Neuronal stem cell (in vitro differentiated cells): ENCODE measurements around the gene AFTPH.

ENCODE experiments used
- DNase-seq: peaks from one replicate; pipeline ENCODE4 v3.0.0-alpha.2; 2013; ENCODE audit warnings: low spot score
- H2AFZ ChIP-seq: one replicate; pipeline ENCODE4 v1.6.1; 2013; ENCODE audit warnings: mild to moderate bottlenecking, low read length, inconsistent platforms
- H2AK5ac ChIP-seq: 2 replicates; pipeline ENCODE4 v1.6.1; 2013; ENCODE audit warnings: low read depth, mild to moderate bottlenecking, inconsistent platforms, low read length, moderate library complexity, mixed read lengths
- H2BK120ac ChIP-seq: 2 replicates; pipeline ENCODE4 v1.6.1; 2013; ENCODE audit warnings: low read depth, mild to moderate bottlenecking, inconsistent platforms, low read length, moderate library complexity, mixed read lengths
- H2BK12ac ChIP-seq: one replicate; pipeline ENCODE4 v1.6.1; 2013; ENCODE audit warnings: low read length, inconsistent platforms
- H2BK15ac ChIP-seq: 2 replicates; pipeline ENCODE4 v1.6.1; 2013; ENCODE audit warnings: mild to moderate bottlenecking, low read length, inconsistent platforms, mixed read lengths
- H2BK5ac ChIP-seq: one replicate; pipeline ENCODE4 v1.6.1; 2013; ENCODE audit warnings: inconsistent platforms, mild to moderate bottlenecking, low read length, moderate library complexity
- H3K14ac ChIP-seq: one replicate; pipeline ENCODE4 v1.6.1; 2013; ENCODE audit warnings: low read length, inconsistent platforms
- H3K18ac ChIP-seq: 2 replicates; pipeline ENCODE4 v1.6.1; 2013; ENCODE audit warnings: low read length, inconsistent platforms
- H3K23ac ChIP-seq: 2 replicates; pipeline ENCODE4 v1.6.1; 2013; ENCODE audit warnings: low read depth, mild to moderate bottlenecking, mixed read lengths, low read length, inconsistent platforms; ENCODE audit not compliant: poor library complexity
- H3K27ac ChIP-seq: replicated peaks from 3 replicates; pipeline ENCODE4 v1.5.1; 2013; ENCODE audit warnings: low read length, inconsistent platforms
- H3K27me3 ChIP-seq, 3 experiments: 2 replicates each; pipeline ENCODE4 v1.6.1; 2013; ENCODE audit warnings: low read length in 3 of 3, mild to moderate bottlenecking in 2 of 3, inconsistent platforms in 1 of 3, low read depth in 1 of 3, mixed read lengths in 1 of 3, moderate library complexity in 1 of 3; ENCODE audit not compliant: control insufficient read depth in 3 of 3, insufficient read depth in 3 of 3
- H3K36me3 ChIP-seq, 2 donors: replicated peaks in 1 of 2; 2 replicates each; pipeline ENCODE4 v1.6.1; 2013; ENCODE audit warnings: low read length in 2 of 2; ENCODE audit not compliant: control insufficient read depth in 2 of 2, insufficient read depth in 2 of 2
- H3K4ac ChIP-seq: 2 replicates; pipeline ENCODE4 v1.6.1; 2013; ENCODE audit warnings: inconsistent platforms, mild to moderate bottlenecking, low read length, moderate library complexity
- H3K4me1 ChIP-seq, 2 donors: 1 replicate in 1 of 2; 2 replicates in 1 of 2; pipeline ENCODE4 v1.6.1; 2013; ENCODE audit warnings: low read length in 2 of 2, low read depth in 1 of 2; ENCODE audit not compliant: control insufficient read depth in 2 of 2, insufficient read depth in 1 of 2
- H3K4me2 ChIP-seq: one replicate; pipeline ENCODE4 v1.6.1; 2013; ENCODE audit warnings: mild to moderate bottlenecking, low read length, inconsistent platforms; ENCODE audit not compliant: insufficient read depth, poor library complexity, severe bottlenecking
- H3K4me3 ChIP-seq, 2 donors: 2 replicates each; pipeline ENCODE4 v1.5.1; 2013; ENCODE audit warnings: low read length in 2 of 2, mild to moderate bottlenecking in 2 of 2, inconsistent platforms in 1 of 2, moderate library complexity in 1 of 2
- H3K79me1 ChIP-seq: one replicate; pipeline ENCODE4 v1.6.1; 2013; ENCODE audit warnings: low read depth, mild to moderate bottlenecking, inconsistent platforms, low read length, moderate library complexity
- H3K9ac ChIP-seq: one replicate; pipeline ENCODE4 v1.6.1; 2013; ENCODE audit warnings: mild to moderate bottlenecking, low read depth, low read length, inconsistent platforms; ENCODE audit not compliant: poor library complexity
- H3K9me3 ChIP-seq, 2 donors: replicated peaks in 1 of 2; 2 replicates each; pipeline versions ENCODE3 to v1.6.1; 2013; ENCODE audit warnings: low read length in 2 of 2, mild to moderate bottlenecking in 2 of 2, inconsistent platforms in 1 of 2, low read depth in 1 of 2, mixed read lengths in 1 of 2, moderate library complexity in 1 of 2; ENCODE audit not compliant: control insufficient read depth in 2 of 2, insufficient read depth in 1 of 2
- H4K8ac ChIP-seq: one replicate; pipeline ENCODE4 v1.6.1; 2013; ENCODE audit warnings: low read depth, mild to moderate bottlenecking, inconsistent platforms, low read length, moderate library complexity
- H4K91ac ChIP-seq: one replicate; pipeline ENCODE4 v1.6.1; 2013; ENCODE audit warnings: low read length, low read depth, mild to moderate bottlenecking, inconsistent platforms; ENCODE audit not compliant: poor library complexity
- WGBS, 2 donors: extraction: QIAGEN DNeasy Blood & Tissue Kit; methylation state at CpG; one replicate each; pipeline ENCODE4 v1.1.7; 2013; ENCODE audit warnings: missing lambda C conversion rate in 2 of 2, mixed read lengths in 1 of 2; ENCODE audit not compliant: insufficient read length in 2 of 2, insufficient replicate concordance in 1 of 2; ENCODE audit errors: extremely low coverage in 2 of 2; 5-methylcytosine and 5-hydroxymethylcytosine counted together

Gene AFTPH

DNA sequence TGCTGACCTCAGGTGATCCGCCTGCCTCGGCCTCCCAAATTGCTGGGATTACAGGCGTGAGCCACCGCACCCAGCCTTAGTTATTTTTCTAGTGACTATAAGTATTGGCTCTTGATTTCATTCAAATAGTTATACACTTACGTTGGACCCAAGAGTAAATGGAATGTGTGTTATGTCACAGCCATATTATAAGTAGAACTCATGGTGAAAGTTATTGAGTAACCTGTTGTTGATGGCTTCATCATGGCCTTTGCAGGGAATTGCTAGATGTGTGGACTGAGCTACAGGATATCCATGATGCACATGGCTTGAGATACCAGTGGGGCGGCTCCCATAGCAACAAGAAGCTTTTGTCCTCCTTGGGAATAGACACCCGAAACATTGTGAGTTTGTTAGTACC is 44.7 kb downstream of the AFTPH start:
- H2BK120ac ChIP-seq: no peak overlapping the region
- DNase-seq: no peak
- no peak overlapping the region for H3K4me2 ChIP-seq
- H3K9me3 ChIP-seq: peaks cover 0 to 2% of the 10 kb centered on the region in 2 donors
- no peak overlapping the region for H2BK12ac ChIP-seq
- no peak overlapping the region for H3K4ac ChIP-seq
- H3K4me3 ChIP-seq: no peak overlapping the region
- no peak overlapping the region for H3K23ac ChIP-seq
- no peak overlapping the region for H4K91ac ChIP-seq
- no CpG with 5 or more reads among the region's 7 CpGs for WGBS, 2 donors
- no peaks in the 10 kb centered on the region for H3K4me1 ChIP-seq
- H2AK5ac ChIP-seq: no peak overlapping the region
- no peak overlapping the region for H3K9ac ChIP-seq
- H3K14ac ChIP-seq: no peak overlapping the region
- no peak overlapping the region for H2AFZ ChIP-seq
- no peak overlapping the region for H2BK5ac ChIP-seq
- peaks cover 1 to 41% of the 10 kb centered on the region in 2 donors for H3K36me3 ChIP-seq
- no peaks in the 10 kb centered on the region for H3K79me1 ChIP-seq
- H3K18ac ChIP-seq: no peak overlapping the region
- no peak overlapping the region for H3K27ac ChIP-seq
- H2BK15ac ChIP-seq: no peak overlapping the region
- H3K27me3 ChIP-seq: no peaks in the 10 kb centered on the region
- no peak overlapping the region for H4K8ac ChIP-seq

DNA sequence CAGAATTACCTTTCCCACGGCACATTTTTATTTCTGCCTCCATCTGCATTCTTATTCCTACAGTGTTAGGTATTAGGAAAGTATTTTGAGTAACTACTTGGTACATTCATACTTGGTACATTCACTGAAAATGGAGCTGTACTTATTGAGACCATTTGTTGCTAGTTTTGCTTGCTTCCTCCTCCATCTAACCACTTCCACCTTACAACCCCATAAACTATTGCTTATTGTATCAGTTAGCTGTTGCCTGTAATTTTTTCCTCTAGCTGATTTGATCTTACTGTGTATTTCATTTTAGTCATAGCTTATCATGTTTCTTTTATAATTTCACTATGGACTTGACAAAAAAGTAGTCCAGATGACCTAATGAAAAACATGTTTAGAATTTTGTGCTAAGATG is 50.7 kb downstream of the AFTPH start:
- no peak overlapping the region for H3K23ac ChIP-seq
- no peaks in the 10 kb centered on the region for H3K79me1 ChIP-seq
- H4K8ac ChIP-seq: no peak overlapping the region
- DNase-seq: no peak
- H3K27ac ChIP-seq: no peak overlapping the region
- H2AK5ac ChIP-seq: no peak overlapping the region
- no CpG with 5 or more reads among the region's 1 CpG for WGBS, 2 donors
- no peak overlapping the region for H2BK15ac ChIP-seq
- H3K4me3 ChIP-seq: no peak overlapping the region
- H3K18ac ChIP-seq: no peak overlapping the region
- H3K36me3 ChIP-seq: peaks cover 2 to 68% of the 10 kb centered on the region in 2 donors
- no peak overlapping the region for H3K4ac ChIP-seq
- H3K27me3 ChIP-seq: no peaks in the 10 kb centered on the region
- no peaks in the 10 kb centered on the region for H3K4me1 ChIP-seq
- no peak overlapping the region for H2BK12ac ChIP-seq
- no peak overlapping the region for H3K4me2 ChIP-seq
- no peak overlapping the region for H2BK120ac ChIP-seq
- no peak overlapping the region for H3K9ac ChIP-seq
- H4K91ac ChIP-seq: no peak overlapping the region
- no peak overlapping the region for H3K14ac ChIP-seq
- no peaks in the 10 kb centered on the region for H3K9me3 ChIP-seq
- no peak overlapping the region for H2BK5ac ChIP-seq
- H2AFZ ChIP-seq: no peak overlapping the region

DNA sequence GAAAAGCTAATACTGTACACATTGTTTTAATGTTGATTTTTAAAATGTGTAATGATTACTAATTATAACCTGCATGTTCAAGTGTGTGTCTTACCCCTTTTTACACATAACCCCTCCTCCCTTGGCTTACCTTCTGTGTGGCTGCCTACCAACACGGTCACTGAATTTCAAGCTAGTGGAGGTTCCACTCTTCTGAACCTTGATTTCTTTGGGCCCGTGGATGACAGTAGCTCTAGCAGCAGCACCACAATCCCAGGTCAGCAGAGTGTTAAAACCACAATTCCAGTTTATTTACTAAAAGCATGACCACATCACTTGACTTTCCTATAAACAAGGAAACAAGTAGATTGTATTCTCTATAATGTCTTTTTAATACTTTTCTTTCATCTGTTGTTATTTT is 56.9 kb downstream of the AFTPH start:
- H3K18ac ChIP-seq: no peak overlapping the region
- no peak overlapping the region for H3K4me2 ChIP-seq
- H4K91ac ChIP-seq: no peak overlapping the region
- H3K23ac ChIP-seq: no peak overlapping the region
- no peak overlapping the region for H3K4me3 ChIP-seq
- H2BK5ac ChIP-seq: no peak overlapping the region
- no peaks in the 10 kb centered on the region for H3K9me3 ChIP-seq
- no peak overlapping the region for H3K9ac ChIP-seq
- H4K8ac ChIP-seq: no peak overlapping the region
- no peak for DNase-seq
- peaks cover 4 to 54% of the 10 kb centered on the region in 2 donors for H3K36me3 ChIP-seq
- H2AK5ac ChIP-seq: no peak overlapping the region
- H2BK120ac ChIP-seq: no peak overlapping the region
- no peaks in the 10 kb centered on the region for H3K79me1 ChIP-seq
- no peaks in the 10 kb centered on the region for H3K27me3 ChIP-seq
- H2AFZ ChIP-seq: no peak overlapping the region
- no peak overlapping the region for H3K4ac ChIP-seq
- H3K27ac ChIP-seq: no peak overlapping the region
- WGBS, 2 donors: no CpG with 5 or more reads among the region's 2 CpGs
- no peak overlapping the region for H2BK15ac ChIP-seq
- no peak overlapping the region for H3K14ac ChIP-seq
- no peak overlapping the region for H2BK12ac ChIP-seq
- no peaks in the 10 kb centered on the region for H3K4me1 ChIP-seq

DNA sequence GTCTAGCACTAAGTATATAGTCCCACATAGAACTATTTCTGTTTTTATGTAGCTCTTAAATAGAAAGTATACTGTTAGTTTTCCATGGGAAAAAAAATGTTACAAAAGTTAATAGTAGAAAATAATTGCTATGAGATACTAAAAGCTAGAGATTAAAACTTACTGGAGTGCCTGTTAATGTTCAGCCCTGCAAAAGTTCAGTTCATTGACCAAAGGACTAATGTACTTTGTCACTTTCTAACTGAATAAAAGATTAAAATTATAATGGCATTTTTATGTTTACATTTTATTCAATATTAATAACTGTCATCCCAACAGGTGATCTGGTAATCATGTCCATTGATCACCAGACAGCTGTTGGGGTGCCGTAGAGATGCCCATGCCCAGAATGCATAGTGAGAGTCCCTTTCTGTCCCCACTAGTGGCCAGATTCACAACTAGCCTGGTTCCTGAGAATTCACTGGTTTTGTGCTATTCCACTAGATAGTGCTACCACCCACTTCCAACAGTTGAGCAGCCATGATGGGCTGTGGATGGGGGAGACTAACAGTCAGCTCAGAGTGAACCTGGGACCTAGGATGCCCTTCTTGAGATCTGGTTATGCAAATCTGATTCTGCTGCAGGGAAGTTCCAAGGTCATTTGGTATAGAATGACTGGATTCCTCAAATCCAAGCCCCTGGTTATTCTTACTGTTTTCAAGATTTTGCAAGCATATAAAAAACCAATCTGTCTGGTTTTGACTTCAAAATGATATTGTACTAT is 57.8 kb downstream of the AFTPH start:
- Histone ChIP-seq H4K8ac (no peak overlapping the region), H2AK5ac (no peak overlapping the region), H3K79me1 (no peaks in the 10 kb centered on the region), H3K18ac (no peak overlapping the region), H3K36me3 (peaks cover 4 to 50% of the 10 kb centered on the region in 2 donors), H3K4me2 (no peak overlapping the region), H3K4me1 (no peaks in the 10 kb centered on the region), H2BK5ac (no peak overlapping the region), H3K14ac (no peak overlapping the region), H2AFZ (no peak overlapping the region), H3K4ac (no peak overlapping the region), H3K27ac (no peak overlapping the region), H2BK12ac (no peak overlapping the region), H3K4me3 (no peak overlapping the region), H4K91ac (no peak overlapping the region), H2BK120ac (no peak overlapping the region), H2BK15ac (no peak overlapping the region), H3K9me3 (no peaks in the 10 kb centered on the region), H3K27me3 (no peaks in the 10 kb centered on the region), H3K9ac (no peak overlapping the region), H3K23ac (no peak overlapping the region)
- no CpG with 5 or more reads among the region's 1 CpG for whole genome bisulfite sequencing, 2 donors
- no peak for DNase-seq
